HT-29 (cell line): Measurements from ENCODE around the gene FRAS1. TPM values are rescaled to one million over a fixed set of nuclear protein-coding genes. Genes with fewer than 3 reads are reported as not detected.
"Not testable (repeated sequence)": the region's sequence is repeated elsewhere in the genome, so short reads cannot be mapped to it uniquely, and the experiment has no call there.

Experiments used
- DNase-seq: peaks from one replicate; pipeline ENCODE4 v3.0.0-alpha.2; 2015; ENCODE audit warnings: low spot score
- total RNA-seq: library from RNA; depleted of rRNA; stranded (reverse); fragments of >200 nt; shearing (Covaris generic); gene quantifications from 2 replicates; pipeline ENCODE4 v1.2.3, GENCODE V29; 2014

FRAS1 gene
- total RNA-seq, 1 experiment from 2014 or later, result 18.9 TPM

GRCh38 chr4:78057600-78058550, 752 bp downstream of the FRAS1 start:
- DNase-seq, result peak; percentile 69

DNA sequence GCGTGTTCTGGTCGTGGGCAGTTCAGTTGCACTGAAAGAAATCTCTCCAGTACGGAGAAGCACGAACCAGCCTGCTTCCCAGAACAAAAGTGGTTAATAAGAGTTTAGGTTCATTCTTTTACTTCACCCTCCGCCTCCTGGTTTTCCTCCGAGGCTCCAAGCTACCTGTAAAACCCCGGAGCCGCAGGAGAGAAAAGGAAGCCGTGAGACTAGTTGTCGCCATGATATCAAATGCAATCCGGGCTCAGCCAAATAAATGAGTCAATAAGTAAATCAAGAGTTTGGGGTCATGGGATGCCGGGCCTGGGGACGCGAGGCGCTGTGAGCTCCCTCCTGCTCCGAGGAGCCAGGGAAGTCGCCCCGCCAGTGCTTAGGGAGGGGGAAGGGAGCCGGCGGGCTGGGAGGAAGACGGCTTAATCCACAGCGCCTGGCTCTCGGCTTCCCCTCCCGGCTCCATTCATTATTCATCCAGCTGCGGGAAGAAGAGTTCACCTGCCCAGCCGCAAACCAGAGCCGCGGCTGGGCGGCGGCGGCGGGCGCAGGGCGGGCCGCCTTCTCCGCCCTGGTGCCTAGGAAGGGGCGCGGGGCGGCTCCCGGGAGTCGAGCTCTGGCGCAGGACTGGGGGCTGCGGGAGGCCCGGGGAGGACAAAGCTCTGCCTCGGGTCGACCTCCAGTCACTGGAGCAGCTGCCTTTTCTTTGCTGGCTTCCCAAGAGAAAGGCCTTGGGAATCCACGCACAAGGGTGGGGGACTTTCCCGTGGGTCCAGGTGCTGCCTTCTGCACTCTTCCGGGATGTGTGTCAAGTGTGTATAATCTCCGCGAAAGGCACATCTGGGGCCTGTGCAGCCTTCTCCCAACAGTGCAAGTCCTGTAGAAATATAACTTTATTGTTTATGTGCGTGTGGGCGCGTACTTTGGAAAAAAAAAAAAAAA, 1.7 kb downstream of the FRAS1 start:
- peak; percentile 74 for DNase-seq

DNA sequence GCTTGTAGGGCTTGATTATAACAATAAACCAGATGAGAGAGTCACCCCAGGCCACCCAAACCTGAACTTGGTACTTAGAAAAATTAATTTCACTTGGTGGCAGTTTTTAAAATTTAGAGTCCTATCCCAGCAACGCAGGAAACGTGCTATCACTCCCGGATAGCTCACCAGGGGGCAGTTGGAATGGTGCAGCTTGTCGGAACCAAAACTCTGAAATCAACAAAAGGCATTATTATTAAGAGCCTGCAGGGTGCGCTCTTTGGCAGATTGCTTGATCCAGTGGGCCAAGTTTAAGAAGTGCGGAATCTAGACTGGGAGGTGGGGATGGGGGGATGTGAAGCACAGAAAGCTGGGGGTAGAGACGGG, 2.4 kb downstream of the FRAS1 start:
- peak; percentile 95 for DNase-seq

- DNase-seq, result no peak
Observed at GRCh38 chr4:78059938-78060337, 2.8 kb downstream of the FRAS1 start.

DNA sequence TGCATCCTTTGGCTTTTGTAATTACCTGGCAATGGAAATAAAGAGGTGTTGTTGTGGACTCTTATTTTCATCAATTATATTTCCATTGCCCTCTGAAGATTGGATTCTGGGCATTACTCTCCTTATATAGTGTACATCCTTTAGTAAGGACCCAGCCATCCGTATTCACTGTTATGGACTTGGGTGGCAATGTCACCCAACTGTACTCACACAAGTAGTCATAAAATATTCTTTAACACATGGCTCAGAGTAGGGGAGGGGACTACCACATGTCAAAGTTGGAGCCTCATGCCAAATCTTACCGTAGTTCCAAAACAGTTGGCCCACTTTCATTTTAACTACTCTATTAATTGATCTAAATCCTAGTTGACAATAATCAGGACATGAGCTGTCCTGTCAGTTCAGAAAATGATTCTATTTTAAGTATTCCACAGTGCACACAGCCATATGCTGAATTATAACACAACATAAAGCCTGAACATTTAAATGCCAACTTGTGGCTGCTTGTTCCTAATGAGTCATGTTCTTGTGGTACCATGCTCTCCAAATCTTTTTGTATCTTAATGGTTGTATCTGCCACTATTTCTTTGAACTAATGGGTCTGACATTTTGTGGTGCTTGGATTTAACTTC, 4.9 kb downstream of the FRAS1 start:
- DNase-seq, result no peak

DNA sequence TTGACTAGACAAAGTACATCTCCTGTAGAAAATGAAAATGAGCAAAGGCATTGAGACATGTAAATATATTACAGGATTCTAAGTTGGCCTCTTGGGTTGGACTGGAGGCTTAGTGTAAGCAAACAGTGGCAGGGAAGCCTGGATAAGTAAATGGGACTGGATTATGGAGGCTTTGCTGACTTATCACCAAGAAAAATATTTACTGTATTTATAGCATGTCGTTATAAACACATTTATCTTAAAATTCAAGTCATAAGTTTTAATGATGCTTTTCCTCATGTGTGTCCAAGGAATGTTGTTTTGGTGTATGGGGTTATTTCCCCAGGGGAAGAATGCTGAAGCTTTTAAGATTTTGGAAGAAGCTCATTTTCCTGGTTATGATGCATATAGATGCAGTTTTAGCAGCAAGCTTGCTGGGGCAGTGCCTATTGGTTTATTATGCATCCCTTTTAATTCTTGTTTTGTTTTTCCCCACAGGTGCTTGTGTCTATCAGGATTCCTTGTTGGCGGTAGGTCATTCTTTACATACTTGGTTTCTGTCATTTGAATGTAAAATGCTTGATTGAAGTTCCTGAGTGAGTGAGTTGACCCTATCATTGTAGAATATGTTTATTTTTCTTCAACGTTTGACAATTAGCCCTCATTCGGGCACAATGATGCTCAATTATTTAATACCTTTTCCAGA, 8.5 kb downstream of the FRAS1 start:
- no peak for DNase-seq

- DNase-seq, result no peak
Observed at GRCh38 chr4:78068481-78068880, 11.4 kb downstream of the FRAS1 start.

GRCh38 chr4:78069319-78069718, 12.2 kb downstream of the FRAS1 start:
- no peak for DNase-seq

- no peak for DNase-seq
Observed at GRCh38 chr4:78069859-78070258, 12.7 kb downstream of the FRAS1 start.

- DNase-seq, result no peak
Observed at GRCh38 chr4:78070731-78071282, 13.7 kb downstream of the FRAS1 start.

DNA sequence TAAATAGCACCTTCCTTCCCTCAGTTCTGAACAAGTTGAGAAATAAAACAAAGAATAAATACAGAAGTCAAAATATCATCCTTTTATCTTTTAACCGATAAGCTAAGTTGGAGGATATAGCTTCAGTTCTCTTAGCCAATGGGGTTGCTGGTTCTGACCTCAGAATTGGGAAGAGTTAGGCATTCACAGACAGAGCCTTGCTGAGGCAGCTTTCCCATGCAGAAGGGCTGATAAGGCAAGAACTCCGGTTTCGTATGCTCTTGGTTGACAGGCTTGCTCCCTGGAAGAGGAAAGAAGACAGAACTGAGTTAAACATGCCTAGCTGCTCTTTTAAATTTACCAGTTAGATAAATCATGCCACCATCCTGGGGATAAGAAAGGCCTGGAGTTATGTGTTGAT, 17.6 kb downstream of the FRAS1 start:
- no peak for DNase-seq

DNA sequence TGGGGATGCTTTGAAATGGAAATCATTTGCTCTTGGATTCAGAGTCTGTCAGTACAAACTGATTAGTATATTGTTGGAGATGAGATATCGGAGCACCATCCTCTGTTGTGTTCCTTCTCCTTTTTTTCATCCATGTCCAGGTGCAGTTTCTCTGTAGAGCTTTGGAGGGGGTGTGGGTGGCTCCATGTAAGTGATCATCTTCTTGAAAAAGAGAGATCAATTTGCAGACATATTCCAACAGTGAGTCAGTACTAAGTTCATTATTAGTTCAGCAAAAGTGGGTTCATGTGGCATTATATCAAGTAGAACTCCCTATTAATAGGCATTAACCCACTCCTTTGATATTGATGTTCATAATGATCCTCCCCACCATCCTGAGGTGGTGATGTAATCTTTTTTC, 18.9 kb downstream of the FRAS1 start:
- DNase-seq, result no peak

DNA sequence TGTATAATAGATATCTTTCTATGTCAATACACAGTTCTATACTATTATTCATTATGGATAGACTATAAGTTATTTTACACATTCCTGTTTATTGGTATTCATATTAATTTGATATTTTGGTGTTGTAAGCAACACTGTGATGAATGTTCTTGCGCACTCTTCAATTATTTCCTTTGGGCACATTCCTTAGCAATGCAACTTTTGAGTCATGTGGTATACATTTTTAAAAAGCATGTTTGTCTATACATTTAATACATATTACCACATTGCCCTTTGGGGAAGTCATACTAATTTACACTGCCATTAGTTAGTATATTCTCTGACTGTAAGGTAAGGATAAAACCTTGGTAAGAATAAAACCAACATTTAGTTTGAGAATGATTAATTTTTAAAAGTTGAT, 21.0 kb downstream of the FRAS1 start:
- no peak for DNase-seq

- DNase-seq, result no peak
Observed at GRCh38 chr4:78079726-78080430, 22.8 kb downstream of the FRAS1 start.

- DNase-seq, result no peak
Observed at GRCh38 chr4:78081541-78081940, 24.4 kb downstream of the FRAS1 start.

- DNase-seq, result no peak
Observed at GRCh38 chr4:78083035-78083434, 25.9 kb downstream of the FRAS1 start.

DNA sequence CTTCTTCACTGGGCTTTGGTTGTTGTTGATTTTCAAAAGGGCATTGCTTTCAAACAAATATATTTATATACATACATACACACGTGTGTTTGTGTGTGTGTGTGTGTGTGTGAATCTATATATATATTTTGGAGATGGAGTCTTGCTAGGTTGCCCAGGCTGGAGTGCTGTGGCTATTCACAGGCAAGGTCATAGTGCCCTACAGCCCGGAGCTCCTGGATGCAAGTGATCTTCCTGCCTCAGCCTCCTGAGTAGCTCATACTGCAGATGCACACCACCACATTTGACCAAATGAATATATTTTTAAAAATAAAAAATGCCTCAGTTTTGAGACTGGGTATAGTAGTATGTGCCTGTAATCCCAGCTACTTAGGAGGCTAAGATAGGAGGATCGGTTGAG, 34.4 kb downstream of the FRAS1 start:
- no peak for DNase-seq

- DNase-seq, result not testable (repeated sequence)
Observed at GRCh38 chr4:78092350-78092749, 35.2 kb downstream of the FRAS1 start.

- DNase-seq, result no peak
Observed at GRCh38 chr4:78092850-78093249, 35.7 kb downstream of the FRAS1 start.

GRCh38 chr4:78095081-78095480, 38.0 kb downstream of the FRAS1 start:
- DNase-seq, result no peak
